ENCODE results near the gene KRTAP4-3. TPM values are rescaled to one million over a fixed set of nuclear protein-coding genes. Genes with fewer than 3 reads are reported as not detected.
"Not testable (repeated sequence)": the region's sequence is repeated elsewhere in the genome, so short reads cannot be mapped to it uniquely, and the experiment has no call there.

The KRTAP4-3 gene
- not detected for total RNA-seq

DNA sequence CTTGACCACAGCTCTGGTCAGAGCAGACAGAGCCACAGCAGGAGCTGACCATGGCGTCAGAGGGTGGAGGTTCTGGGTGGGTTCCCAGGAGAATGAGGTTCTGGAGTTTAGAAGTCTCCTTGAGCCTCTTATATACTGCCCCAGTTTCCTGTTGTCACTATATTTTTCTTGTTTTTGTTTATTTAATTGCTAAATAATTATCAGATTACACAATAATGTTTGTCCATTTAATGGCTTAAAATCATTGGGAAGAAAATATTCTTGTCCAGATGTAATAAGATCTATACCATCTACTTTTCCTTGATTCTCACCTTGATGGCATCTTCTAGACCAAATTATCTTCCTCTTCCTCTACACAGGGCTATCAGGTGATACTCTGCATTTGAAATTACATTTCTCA is at the start of gene KRTAP4-3:
TSS of gene KRTAP4-3 (minus strand) at position 101 of the 400 bp plus-strand sequence. CDS start at position 52, 49 bp downstream.
- no peak for ATAC-seq

DNA sequence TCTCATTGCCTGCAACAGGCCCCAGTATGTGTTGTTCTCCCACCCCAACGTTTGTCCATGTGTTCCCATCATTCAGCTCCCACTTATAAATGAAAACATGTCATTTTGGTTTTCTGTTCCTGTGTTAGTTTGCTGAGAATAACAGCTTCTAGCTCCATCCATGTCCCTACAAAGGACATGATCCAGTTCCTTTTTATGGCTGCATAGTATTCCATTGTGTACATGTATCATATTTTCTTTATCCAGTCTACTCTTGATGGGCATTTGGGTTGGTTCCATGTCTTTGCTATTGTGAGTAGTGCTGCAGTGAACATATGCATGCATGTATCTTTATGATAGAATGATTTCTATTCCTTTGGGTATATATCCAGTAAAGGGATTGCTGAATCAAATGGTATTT is 47.7 kb upstream of the KRTAP4-3 start:
- no peak for ATAC-seq

- no peak for ATAC-seq
Measured at GRCh38 chr17:41212524-41213169, 44.6 kb upstream of the KRTAP4-3 start.

DNA sequence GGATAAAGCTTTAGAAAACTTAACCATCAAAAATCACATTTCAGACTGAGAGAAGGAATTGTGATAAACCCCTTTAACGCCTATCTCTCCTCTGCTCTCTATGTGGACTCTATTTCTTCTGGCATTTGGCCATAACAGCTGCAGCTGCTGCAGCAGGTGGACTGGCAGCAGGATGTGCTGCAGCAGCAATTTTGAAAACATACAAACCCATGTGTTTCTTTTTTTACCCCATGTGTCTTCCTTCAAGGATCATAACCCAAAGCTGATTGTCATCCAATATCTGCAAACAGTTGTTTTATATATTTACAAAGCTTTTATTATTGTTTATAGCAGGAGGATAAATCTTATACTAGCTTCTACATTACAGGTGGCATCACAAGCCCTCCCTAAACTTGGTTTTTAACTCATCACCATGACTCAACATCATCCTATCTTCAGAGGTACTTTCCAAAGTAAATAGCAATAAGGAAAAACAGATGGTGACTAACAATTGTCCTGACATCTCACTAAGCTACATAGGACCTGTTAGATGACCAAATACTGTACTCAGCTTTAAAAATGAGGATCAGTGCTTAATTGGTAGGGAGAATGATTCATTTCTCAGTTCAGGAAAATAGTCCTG is 43.9 kb upstream of the KRTAP4-3 start:
- no peak for ATAC-seq

- ATAC-seq = no peak
Measured at GRCh38 chr17:41199421-41200078, 31.5 kb upstream of the KRTAP4-3 start.

DNA sequence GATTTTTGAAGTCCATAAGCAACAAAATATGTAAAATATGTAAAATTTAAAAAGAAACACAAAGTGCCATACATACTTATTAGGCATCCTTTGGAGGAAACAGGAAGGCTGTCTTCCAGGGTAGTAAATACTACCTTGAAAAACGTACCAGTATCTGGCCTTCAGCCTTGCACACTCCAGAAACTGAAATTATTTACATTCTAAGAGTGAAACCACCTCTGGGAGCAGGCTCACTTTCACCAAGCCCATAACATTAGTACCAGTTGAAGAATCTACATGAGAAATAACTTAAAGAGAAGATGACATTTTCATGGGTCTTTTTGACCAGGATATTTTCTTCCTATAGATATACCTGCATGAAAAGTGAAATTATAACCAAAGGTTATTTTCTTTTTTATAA is 28.0 kb upstream of the KRTAP4-3 start:
- no peak for ATAC-seq

DNA sequence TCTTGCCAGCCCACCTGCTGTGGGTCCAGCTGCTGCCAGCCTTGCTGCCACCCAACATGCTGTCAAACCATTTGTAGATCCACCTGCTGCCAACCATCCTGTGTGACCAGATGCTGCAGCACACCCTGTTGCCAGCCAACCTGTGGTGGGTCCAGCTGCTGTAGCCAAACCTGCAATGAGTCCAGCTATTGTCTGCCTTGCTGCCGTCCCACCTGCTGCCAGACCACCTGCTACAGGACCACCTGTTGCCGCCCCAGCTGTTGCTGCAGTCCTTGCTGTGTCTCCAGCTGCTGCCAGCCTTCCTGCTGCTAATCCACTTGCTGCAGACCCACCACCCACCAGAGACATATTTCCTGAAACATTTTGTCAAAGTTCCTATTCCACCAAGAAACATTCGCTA is 22.3 kb upstream of the KRTAP4-3 start:
- ATAC-seq = no peak

DNA sequence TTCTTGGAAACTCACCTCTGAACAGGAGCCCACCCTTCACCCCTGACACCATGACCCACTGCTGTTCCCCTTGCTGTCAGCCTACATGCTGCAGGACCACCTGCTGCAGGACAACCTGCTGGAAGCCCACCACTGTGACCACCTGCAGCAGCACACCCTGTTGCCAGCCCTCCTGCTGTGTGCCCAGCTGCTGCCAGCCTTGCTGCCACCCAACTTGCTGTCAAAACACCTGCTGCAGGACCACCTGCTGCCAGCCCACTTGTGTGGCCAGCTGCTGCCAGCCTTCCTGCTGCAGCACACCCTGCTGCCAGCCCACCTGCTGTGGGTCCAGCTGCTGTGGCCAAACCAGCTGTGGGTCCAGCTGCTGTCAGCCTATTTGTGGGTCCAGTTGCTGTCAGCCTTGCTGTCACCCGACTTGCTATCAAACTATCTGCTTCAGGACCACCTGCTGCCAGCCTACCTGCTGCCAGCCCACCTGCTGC is 21.9 kb upstream of the KRTAP4-3 start, which contains the start of gene KRTAP9-1:
TSS of gene KRTAP9-1 (plus strand) at position 51 of the 482 bp plus-strand sequence. CDS start at position 51, 0 bp downstream.
- not testable (repeated sequence) for ATAC-seq

DNA sequence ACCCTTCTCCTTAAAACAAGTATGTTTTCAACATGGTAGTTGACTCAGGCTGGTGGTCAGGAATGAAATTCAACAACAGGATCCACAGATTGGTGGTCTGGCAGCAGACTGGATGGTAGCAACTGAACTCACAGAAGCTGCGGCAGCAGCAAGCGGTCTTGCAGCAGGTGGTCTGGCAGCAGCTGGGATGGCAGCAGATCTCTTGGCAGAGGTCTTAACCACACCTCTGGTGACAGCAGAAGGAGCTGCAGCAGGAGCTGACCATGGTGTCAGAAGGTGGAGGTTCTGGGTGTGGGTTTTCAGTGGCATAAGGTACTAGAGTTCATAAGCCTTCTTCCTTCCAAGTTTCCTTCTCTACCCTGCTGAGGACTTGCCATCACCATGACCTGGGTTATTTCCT is 18.9 kb upstream of the KRTAP4-3 start:
- ATAC-seq = no peak

DNA sequence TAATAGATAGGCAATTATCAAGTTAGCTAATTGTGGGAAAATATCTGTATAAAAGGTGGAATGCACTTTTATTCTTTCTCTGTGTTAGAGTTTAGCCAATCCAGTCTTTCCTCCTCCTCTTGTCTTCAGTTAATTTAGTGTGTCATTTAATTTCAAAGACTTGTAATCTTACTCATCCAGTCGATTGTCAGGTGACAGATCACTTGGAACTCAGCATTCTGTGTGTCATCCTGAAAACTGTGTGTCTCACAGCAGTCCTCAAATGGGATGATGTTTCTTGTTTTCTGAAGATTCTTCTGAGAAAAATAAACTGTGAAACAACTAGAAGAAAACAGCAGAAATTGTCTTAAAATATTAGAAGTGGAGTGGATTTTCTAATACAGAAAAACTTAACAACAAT is 17.0 kb upstream of the KRTAP4-3 start:
- no peak for ATAC-seq

- no peak for ATAC-seq
Measured at GRCh38 chr17:41184480-41184961, 16.5 kb upstream of the KRTAP4-3 start, which contains the start of gene KRTAP4-1. Gene KRTAP4-1 (minus strand): TSS chr17:41184911. CDS start chr17:41184854, 57 bp downstream.

GRCh38 chr17:41178843-41179616 is 11.0 kb upstream of the KRTAP4-3 start:
- ATAC-seq = no peak

DNA sequence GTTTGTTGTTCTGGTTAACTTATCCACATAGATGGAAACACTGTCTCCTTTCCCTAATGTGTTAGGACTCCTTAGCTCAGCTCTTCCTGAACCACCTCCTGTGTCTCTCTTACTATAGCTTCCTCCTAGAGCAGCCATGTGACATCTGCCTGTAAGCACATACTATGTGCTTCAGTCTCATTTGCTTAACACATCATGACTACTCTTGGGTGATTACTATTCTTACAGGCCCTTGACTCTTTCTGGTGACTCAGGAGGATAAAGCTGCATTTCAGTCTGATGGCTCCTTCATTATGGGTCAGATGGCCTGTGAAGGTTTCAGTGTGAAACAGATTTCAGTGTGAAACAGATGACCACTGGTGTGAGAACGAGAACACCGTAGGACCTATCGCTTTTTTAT is 10.3 kb upstream of the KRTAP4-3 start:
- peak; percentile 93 for ATAC-seq

GRCh38 chr17:41177727-41178271 is 9.8 kb upstream of the KRTAP4-3 start, which contains the start of gene KRTAP4-2:
Gene KRTAP4-2 (minus strand): TSS chr17:41178221. CDS start chr17:41178164, 57 bp downstream.
- no peak for ATAC-seq

DNA sequence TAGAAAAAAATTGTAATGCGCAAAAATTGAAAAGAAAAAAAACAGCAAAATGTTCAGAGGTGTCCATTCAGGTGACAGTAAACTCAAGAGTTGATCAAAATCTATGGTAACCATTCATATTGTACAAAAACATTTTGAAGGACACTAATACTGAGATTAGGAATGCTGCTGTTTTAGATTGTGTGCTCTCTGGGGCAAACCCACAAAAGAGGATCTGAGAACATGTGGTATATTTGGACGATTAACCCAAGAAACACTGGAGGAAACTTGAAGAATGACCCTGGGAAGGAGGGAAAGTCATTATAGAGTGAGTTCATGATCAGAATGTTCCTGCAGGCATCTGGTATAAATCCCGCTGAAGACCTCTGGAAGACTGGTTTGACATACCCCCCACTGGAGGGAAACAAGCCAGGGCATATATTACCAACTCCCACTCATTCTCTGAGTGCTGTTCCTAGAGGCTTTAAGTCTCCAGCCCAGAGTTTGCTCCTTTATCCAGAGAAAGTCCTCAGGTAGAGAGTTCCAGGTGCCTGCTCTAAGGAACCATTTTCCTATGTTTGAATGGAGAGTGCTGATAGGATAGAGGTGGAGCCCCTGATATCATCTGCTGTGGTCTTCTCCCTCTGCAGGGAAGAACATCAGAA is 8.8 kb upstream of the KRTAP4-3 start:
- no peak for ATAC-seq

GRCh38 chr17:41171886-41172285 is 3.9 kb upstream of the KRTAP4-3 start:
- no peak for ATAC-seq

GRCh38 chr17:41167561-41167960 is 460 bp downstream of the KRTAP4-3 start:
- no peak for ATAC-seq

GRCh38 chr17:41163828-41164227 is 4.2 kb downstream of the KRTAP4-3 start:
- ATAC-seq = no peak

DNA sequence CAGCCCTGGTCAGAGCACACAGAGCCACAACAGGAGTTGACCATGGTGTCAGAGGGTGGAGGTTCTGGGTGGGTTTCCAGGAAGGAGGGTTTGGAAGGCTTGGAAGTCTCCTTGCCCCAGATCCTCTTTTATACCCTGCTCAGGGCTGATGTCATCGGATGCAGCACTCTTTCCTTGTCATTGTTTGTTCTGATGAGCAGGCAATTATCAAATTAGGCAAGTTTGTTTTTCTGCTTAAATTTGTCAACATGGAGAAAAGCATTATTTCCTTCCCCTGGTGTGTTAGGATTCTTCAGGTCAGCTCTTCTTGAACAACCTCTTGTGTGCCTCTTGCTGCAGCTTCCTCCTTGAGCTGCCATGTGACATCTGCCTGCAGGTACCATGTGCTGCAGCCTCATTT is 7.4 kb downstream of the KRTAP4-3 start, which contains the start of gene KRTAP4-4:
TSS of gene KRTAP4-4 (minus strand) at position 101 of the 400 bp plus-strand sequence. CDS start at position 44, 57 bp downstream.
- ATAC-seq = no peak

DNA sequence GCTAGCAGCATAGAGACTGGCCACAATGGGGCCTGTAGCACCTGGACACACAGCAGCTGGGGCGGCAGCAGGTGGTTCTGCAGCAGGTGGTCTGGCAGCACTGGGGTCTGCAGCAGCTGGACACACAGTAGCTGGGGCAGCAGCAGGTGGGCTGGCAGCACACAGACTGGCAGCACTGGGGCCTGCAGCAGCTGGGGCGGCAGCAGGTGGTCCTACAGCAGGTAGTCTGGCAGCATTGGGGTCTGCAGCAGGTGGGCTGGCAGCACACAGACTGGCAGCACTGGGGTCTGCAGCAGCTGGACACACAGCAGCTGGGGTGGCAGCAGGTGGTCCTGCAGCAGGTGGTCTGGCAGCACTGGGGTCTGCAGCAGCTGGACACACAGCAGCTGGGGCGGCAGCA is 7.8 kb downstream of the KRTAP4-3 start:
- ATAC-seq = not testable (repeated sequence)

DNA sequence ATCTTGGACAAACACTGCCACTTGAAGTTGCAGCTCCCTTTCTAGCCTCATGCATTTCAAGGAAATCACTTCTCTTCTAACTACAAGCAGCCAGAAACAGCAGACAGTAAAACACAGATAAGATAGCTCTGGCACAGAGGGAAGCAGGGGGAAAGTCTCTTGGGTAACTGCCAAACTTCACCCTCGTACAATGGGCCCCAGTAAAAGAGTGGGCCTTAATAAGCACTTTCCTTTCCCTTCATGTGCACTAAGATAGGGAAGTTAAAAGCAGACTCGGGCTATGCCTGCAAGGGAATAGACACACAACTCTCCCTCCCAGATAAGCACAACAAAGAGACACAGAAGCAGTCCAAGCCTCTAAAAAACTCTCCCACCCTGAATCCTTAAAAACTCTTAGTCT is 14.2 kb downstream of the KRTAP4-3 start:
- no peak for ATAC-seq
